ENCODE data around the gene PREB. TPM values are rescaled to one million over a fixed set of nuclear protein-coding genes. Genes with fewer than 3 reads are reported as not detected.

The PREB gene
- total and polyA plus RNA-seq, 2 of the 13 experiments (the other 11 are each of a cell fraction or from before 2014, with no cell fraction given): 112 to 192 TPM

DNA sequence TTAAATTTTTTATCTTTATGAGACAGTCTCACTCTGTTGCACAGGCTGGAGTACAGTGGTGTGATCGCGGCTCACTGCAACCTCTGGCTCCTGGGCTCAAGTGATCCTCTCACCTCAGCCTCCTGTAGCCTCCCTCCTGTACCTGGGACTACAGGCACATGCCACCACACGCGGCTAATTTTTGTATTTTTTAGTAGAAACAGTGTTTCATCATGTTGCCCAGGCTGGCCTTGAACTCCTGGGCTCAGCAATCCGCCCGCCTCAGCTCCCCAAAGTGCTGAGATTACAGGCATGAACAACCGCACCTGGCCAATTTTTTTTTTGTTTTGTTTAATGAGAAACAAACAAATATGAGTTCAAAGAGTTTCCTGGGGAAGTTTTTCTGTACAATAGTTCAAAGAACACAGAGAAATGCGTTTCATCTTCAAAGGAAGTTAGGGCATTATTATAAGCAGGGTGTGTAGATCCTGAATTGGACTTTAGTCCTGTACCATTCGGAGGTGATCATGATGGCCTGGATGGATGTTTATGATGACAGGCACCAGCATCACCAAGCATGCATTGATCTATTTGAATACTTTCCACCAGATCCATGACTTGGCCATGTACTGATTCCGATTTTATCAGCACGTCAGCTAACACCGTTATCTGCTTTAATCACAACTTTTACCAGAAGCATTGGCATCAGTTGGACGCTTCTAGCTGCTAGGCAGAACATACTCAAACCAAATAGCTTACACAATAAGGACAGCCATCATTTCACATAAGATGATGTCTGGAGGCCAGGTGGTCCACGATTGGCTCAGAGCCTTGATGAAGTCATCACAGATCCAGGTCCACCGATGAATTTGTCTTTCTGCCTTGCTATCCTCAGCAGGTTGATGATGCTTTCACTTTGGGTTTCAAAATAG is 43.3 kb upstream of the PREB start (continued):
- TF ChIP-seq, protein P1, sequence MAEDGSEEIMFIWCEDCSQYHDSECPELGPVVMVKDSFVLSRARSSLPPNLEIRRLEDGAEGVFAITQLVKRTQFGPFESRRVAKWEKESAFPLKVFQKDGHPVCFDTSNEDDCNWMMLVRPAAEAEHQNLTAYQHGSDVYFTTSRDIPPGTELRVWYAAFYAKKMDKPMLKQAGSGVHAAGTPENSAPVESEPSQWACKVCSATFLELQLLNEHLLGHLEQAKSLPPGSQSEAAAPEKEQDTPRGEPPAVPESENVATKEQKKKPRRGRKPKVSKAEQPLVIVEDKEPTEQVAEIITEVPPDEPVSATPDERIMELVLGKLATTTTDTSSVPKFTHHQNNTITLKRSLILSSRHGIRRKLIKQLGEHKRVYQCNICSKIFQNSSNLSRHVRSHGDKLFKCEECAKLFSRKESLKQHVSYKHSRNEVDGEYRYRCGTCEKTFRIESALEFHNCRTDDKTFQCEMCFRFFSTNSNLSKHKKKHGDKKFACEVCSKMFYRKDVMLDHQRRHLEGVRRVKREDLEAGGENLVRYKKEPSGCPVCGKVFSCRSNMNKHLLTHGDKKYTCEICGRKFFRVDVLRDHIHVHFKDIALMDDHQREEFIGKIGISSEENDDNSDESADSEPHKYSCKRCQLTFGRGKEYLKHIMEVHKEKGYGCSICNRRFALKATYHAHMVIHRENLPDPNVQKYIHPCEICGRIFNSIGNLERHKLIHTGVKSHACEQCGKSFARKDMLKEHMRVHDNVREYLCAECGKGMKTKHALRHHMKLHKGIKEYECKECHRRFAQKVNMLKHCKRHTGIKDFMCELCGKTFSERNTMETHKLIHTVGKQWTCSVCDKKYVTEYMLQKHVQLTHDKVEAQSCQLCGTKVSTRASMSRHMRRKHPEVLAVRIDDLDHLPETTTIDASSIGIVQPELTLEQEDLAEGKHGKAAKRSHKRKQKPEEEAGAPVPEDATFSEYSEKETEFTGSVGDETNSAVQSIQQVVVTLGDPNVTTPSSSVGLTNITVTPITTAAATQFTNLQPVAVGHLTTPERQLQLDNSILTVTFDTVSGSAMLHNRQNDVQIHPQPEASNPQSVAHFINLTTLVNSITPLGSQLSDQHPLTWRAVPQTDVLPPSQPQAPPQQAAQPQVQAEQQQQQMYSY (CRISPR knock-in tag; IDR thresholded peaks at IDR 0.05): 0 out of 2 replicates have a peak, but pooled peaks have one; percentile 17
- TF ChIP-seq ZZZ3 (CRISPR knock-in tag; IDR thresholded peaks at IDR 0.05; ENCODE audit: borderline replicate concordance): no peak
- no peak for TF ChIP-seq ZNF713 (CRISPR knock-in tag; IDR thresholded peaks at IDR 0.05)
- no peak for TF ChIP-seq PHF20 (CRISPR knock-in tag; IDR thresholded peaks at IDR 0.05)
- TF ChIP-seq CREB1 (IDR thresholded peaks at IDR 0.05): peak; percentile 86
- TF ChIP-seq CREB1 (CRISPR knock-in tag; IDR thresholded peaks at IDR 0.05): peak; percentile 87
- TF ChIP-seq HDAC2 (CRISPR knock-in tag; IDR thresholded peaks at IDR 0.05): peak; percentile 81
- no peak; the same call in none of the 2 replicates for TF ChIP-seq SP5 (CRISPR knock-in tag; IDR thresholded peaks at IDR 0.05; ENCODE audit: borderline replicate concordance, low read depth)
- TF ChIP-seq ZNF672 (CRISPR knock-in tag; IDR thresholded peaks at IDR 0.05): 0 out of 2 replicates have a peak, but pooled peaks have one; percentile 77
- TF ChIP-seq KLF9 (CRISPR knock-in tag; IDR thresholded peaks at IDR 0.05; ENCODE audit: low read depth): peak; percentile 54; the same call in 1 of the 2 replicates
- peak; percentile 74 for TF ChIP-seq HDAC1 (CRISPR knock-in tag; IDR thresholded peaks at IDR 0.05)
- TF ChIP-seq ZNF547 (CRISPR knock-in tag; IDR thresholded peaks at IDR 0.05): peak; percentile 50
- no peak; the same call in none of the 2 replicates for TF ChIP-seq STAG1 (CRISPR knock-in tag; IDR thresholded peaks at IDR 0.05)
- no peak for TF ChIP-seq SOX6 (IDR thresholded peaks at IDR 0.05)
- peak; percentile 99 for TF ChIP-seq SOX6 (CRISPR knock-in tag; IDR thresholded peaks at IDR 0.05)
- TF ChIP-seq NFE2 (CRISPR knock-in tag; IDR thresholded peaks at IDR 0.05): no peak
- TF ChIP-seq ZNF776 (CRISPR knock-in tag; IDR thresholded peaks at IDR 0.05): no peak
- TF ChIP-seq ZNF143 (CRISPR knock-in tag; IDR thresholded peaks at IDR 0.05): no peak
- TF ChIP-seq, protein P2, sequence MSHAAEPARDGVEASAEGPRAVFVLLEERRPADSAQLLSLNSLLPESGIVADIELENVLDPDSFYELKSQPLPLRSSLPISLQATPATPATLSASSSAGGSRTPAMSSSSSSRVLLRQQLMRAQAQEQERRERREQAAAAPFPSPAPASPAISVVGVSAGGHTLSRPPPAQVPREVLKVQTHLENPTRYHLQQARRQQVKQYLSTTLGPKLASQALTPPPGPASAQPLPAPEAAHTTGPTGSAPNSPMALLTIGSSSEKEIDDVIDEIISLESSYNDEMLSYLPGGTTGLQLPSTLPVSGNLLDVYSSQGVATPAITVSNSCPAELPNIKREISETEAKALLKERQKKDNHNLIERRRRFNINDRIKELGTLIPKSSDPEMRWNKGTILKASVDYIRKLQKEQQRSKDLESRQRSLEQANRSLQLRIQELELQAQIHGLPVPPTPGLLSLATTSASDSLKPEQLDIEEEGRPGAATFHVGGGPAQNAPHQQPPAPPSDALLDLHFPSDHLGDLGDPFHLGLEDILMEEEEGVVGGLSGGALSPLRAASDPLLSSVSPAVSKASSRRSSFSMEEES (CRISPR knock-in tag; IDR thresholded peaks at IDR 0.05): peak; percentile 83
- TF ChIP-seq TGIF2 (CRISPR knock-in tag; IDR thresholded peaks at IDR 0.05): peak; percentile 94
- TF ChIP-seq ZNF772 (CRISPR knock-in tag; IDR thresholded peaks at IDR 0.05): peak; percentile 73; the same call in 1 of the 2 replicates
- TF ChIP-seq ZNF24 (IDR thresholded peaks at IDR 0.05): peak; percentile 26; the same call in 1 of the 2 replicates
- peak; percentile 90; the same call in 1 of the 2 replicates for TF ChIP-seq ZNF546 (CRISPR knock-in tag; conservative IDR thresholded peaks at IDR 0.05)
- peak; percentile 90 for TF ChIP-seq ZNF589 (CRISPR knock-in tag; conservative IDR thresholded peaks at IDR 0.05)
- TF ChIP-seq, protein P3, sequence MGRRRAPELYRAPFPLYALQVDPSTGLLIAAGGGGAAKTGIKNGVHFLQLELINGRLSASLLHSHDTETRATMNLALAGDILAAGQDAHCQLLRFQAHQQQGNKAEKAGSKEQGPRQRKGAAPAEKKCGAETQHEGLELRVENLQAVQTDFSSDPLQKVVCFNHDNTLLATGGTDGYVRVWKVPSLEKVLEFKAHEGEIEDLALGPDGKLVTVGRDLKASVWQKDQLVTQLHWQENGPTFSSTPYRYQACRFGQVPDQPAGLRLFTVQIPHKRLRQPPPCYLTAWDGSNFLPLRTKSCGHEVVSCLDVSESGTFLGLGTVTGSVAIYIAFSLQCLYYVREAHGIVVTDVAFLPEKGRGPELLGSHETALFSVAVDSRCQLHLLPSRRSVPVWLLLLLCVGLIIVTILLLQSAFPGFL (CRISPR knock-in tag; IDR thresholded peaks at IDR 0.05): no peak
- no peak for TF ChIP-seq ZNF510 (CRISPR knock-in tag; IDR thresholded peaks at IDR 0.05; ENCODE audit: low read depth)

Data from HepG2 (cell line).